Measurements from ENCODE around the gene HDAC9.

The HDAC9 gene

DNA sequence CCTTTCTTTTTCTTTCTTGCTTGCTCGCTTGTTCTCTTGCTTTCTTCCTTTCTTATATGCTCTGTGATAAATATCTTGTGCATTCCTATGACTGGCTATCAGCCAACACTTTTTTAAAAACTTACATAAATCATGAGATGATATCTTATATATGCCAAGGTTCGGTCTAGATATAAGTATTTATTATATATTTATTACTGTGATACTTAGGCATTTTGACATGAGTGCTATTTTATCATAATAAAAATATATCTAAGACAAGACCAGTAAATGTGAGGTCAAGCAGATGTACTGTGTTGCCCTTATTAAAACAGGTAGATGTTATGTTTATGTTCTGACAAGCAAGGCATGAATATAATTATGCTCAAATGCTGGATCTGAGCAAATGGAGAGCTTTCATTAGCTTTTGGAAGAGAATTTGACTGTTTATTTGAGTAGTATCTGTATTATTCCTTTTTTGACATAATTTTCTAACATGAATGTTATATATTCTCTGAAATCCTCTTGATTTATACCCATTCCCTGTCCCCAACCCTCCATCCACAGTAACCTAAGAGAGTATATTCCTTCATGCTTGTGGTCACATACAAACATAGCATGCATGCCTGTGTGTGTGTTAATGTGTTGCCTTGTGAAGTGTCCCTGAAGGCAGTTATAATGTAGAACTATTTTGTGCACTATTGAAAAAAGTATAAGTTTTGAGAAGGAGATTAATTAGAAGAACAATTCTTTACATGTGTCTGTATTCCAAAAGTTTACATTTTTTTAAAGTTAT is 158.0 kb downstream of the HDAC9 start:
- no peak for DNase-seq (ENCODE audit: insufficient read length)
- FAIRE-seq, result no peak
- TF ChIP-seq POLR2A (IDR thresholded peaks at IDR 0.05; ENCODE audit: low read depth, low read length) (no peak), POLR2AphosphoS5 (IDR thresholded peaks at IDR 0.05; ENCODE audit: low read depth, low read length) (no peak), TAF1 (IDR thresholded peaks at IDR 0.05; ENCODE audit: borderline replicate concordance, low read depth, low read length) (no peak)

GRCh38 chr7:18654709-18655108 is 159.2 kb downstream of the HDAC9 start:
- no peak for TF ChIP-seq TAF1 (IDR thresholded peaks at IDR 0.05; ENCODE audit: borderline replicate concordance, low read depth, low read length)
- no peak for TF ChIP-seq POLR2A (IDR thresholded peaks at IDR 0.05; ENCODE audit: low read depth, low read length)
- TF ChIP-seq POLR2AphosphoS5 (IDR thresholded peaks at IDR 0.05; ENCODE audit: low read depth, low read length), result no peak
- DNase-seq (ENCODE audit: insufficient read length) (no peak), FAIRE-seq (no peak)

DNA sequence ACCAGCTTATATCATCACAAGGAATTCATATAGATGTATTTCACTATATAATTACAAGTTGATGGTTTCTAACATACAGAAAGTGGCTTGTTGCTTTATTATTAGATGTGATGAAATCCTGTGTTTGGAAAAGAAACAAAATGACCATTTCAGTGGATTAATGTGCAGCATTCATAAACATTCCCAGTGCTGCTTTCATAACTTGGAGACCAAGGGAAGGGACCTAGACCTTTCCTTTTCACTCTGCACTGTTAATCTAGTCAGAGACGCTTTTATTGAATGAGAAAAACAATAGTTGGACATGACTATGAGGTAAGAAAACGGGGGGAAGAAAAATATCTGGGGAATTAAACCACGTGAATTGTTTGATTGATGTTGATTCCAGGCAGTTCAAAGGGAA is 160.0 kb downstream of the HDAC9 start:
- no peak for FAIRE-seq
- TF ChIP-seq POLR2A (IDR thresholded peaks at IDR 0.05; ENCODE audit: low read depth, low read length), result no peak
- no peak for TF ChIP-seq POLR2AphosphoS5 (IDR thresholded peaks at IDR 0.05; ENCODE audit: low read depth, low read length)
- TF ChIP-seq TAF1 (IDR thresholded peaks at IDR 0.05; ENCODE audit: borderline replicate concordance, low read depth, low read length), result no peak
- no peak for DNase-seq (ENCODE audit: insufficient read length)

DNA sequence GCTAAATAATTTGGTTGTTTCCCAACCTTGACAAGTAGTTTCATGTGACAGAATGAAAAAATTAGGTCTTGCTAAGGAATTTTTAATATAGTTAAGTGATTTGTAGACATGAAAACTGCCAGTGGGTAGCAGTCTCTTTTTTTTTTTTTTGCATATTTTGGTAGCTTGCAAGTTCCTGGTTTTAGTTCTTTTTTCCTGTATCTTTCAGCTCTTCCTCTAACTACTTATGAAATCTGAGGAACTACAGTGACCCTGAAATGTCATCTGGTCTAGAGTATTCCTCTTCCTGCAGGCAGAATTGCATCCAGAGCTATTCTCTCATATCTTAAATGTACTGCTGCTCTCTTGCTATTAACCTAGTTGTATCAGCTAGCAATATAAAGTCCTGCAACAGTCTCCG is 160.4 kb downstream of the HDAC9 start:
- FAIRE-seq, result no peak
- no peak for DNase-seq (ENCODE audit: insufficient read length)
- no peak for TF ChIP-seq TAF1 (IDR thresholded peaks at IDR 0.05; ENCODE audit: borderline replicate concordance, low read depth, low read length)

DNA sequence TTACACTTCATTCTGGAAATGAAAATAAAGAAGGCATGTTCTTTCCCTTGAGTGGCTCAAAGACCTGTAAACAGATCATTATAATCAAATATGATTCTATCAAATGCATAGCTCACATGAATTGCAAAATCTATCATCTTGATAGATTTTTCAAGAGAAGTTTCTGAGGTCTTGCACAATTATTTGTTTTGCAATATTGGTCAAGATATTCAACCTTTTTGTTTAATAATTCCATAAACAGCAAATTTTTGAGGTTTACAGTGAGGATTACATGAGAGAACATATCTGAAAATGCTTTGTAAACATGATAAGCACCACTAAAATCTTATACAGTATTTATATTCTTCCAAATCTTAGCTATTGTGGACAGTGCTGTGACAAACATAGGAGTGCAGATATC is 160.8 kb downstream of the HDAC9 start:
- DNase-seq (ENCODE audit: insufficient read length), result no peak
- no peak for TF ChIP-seq TAF1 (IDR thresholded peaks at IDR 0.05; ENCODE audit: borderline replicate concordance, low read depth, low read length)
- no peak for TF ChIP-seq POLR2A (IDR thresholded peaks at IDR 0.05; ENCODE audit: low read depth, low read length)
- TF ChIP-seq POLR2AphosphoS5 (IDR thresholded peaks at IDR 0.05; ENCODE audit: low read depth, low read length), result no peak
- FAIRE-seq, result no peak

DNA sequence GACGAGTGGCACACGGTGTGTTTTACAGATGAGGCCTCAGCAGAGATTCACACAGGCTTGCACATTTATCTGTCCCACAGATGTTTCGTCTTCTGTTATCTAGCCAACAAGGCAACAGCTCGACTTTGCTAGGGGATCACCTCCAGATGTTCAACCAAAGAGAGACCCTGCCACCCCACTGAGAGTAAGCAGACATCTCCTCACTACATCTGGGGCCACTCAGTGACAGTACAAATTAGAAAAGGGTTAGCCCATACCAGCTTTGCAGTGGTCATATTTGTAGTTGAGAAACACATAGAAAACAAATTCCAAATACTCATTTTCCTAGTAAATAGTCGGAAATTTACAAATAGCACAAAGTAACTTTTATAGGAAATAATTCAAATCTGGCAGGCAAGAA is 164.2 kb downstream of the HDAC9 start:
- no peak for DNase-seq (ENCODE audit: insufficient read length)
- TF ChIP-seq POLR2AphosphoS5 (IDR thresholded peaks at IDR 0.05; ENCODE audit: low read depth, low read length) (no peak), POLR2A (IDR thresholded peaks at IDR 0.05; ENCODE audit: low read depth, low read length) (no peak), TAF1 (IDR thresholded peaks at IDR 0.05; ENCODE audit: borderline replicate concordance, low read depth, low read length) (no peak)
- FAIRE-seq, result peak; percentile 46

DNA sequence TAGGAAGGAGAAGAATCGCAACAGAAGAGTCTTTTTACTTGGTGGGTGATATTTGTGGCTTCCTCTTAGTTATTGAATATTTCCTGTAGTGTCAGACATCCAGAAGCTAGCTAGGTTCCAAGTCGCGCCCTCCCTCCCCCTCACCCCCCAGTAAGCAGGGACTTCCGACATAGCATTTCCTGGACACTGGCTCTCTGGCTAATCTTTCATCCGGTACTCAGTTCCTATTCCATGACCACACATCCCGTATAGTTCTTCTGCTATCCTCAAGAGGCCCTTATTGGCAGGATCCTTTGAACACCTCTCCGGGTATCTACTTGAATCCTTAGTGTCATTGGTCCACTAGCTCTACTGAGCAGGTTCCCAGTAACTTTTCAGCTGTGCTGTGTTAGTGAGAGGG is 167.8 kb downstream of the HDAC9 start:
- no peak for DNase-seq (ENCODE audit: insufficient read length)
- TF ChIP-seq POLR2AphosphoS5 (IDR thresholded peaks at IDR 0.05; ENCODE audit: low read depth, low read length), result no peak
- TF ChIP-seq TAF1 (IDR thresholded peaks at IDR 0.05; ENCODE audit: borderline replicate concordance, low read depth, low read length), result no peak
- no peak for TF ChIP-seq POLR2A (IDR thresholded peaks at IDR 0.05; ENCODE audit: low read depth, low read length)

DNA sequence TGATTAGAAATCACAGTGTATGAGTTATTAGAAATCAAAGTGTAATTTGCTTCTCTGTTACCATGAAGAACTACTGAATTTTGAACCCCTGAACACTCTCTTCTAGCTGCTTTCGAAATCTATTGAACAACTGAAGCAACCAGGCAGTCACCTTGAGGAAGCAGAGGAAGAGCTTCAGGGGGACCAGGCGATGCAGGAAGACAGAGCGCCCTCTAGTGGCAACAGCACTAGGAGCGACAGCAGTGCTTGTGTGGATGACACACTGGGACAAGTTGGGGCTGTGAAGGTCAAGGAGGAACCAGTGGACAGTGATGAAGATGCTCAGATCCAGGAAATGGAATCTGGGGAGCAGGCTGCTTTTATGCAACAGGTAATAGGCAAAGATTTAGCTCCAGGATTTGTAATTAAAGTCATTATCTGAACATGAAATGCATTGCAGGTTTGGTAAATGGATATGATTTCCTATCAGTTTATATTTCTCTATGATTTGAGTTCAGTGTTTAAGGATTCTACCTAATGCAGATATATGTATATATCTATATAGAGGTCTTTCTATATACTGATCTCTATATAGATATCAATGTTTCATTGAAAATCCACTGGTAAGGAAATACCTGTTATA is 170.7 kb downstream of the HDAC9 start:
- DNase-seq (ENCODE audit: insufficient read length) (peak; percentile 1), FAIRE-seq (peak; percentile 93)
- no peak for TF ChIP-seq POLR2A (IDR thresholded peaks at IDR 0.05; ENCODE audit: low read depth, low read length)
- TF ChIP-seq POLR2AphosphoS5 (IDR thresholded peaks at IDR 0.05; ENCODE audit: low read depth, low read length), result no peak
- no peak for TF ChIP-seq TAF1 (IDR thresholded peaks at IDR 0.05; ENCODE audit: borderline replicate concordance, low read depth, low read length)

More for the DNA sequence above, 167.8 kb downstream of the HDAC9 start:
- FAIRE-seq, result no peak

DNA sequence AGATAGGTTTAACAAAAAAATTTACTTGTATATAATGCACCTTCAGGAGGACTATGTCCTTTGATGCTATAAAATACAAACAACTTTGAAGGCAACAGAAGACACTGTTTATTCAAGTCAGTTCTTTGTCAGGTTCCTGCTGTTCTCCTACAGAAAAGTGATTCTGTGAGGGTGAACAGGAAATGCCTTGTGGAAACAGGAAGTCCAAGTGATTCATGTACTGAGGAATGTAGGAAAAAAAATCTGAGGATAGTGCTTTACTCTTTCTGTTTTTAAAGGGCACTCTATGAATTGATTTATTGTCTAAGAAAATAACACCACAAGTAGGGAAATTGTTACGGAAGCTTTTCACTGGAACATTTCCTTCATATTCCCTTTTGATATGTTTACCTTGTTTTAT is 171.9 kb downstream of the HDAC9 start:
- TF ChIP-seq POLR2AphosphoS5 (IDR thresholded peaks at IDR 0.05; ENCODE audit: low read depth, low read length), result no peak
- no peak for TF ChIP-seq POLR2A (IDR thresholded peaks at IDR 0.05; ENCODE audit: low read depth, low read length)
- no peak for TF ChIP-seq TAF1 (IDR thresholded peaks at IDR 0.05; ENCODE audit: borderline replicate concordance, low read depth, low read length)
- DNase-seq (ENCODE audit: insufficient read length) (no peak), FAIRE-seq (no peak)

- FAIRE-seq (no peak), DNase-seq (ENCODE audit: insufficient read length) (no peak)
- TF ChIP-seq POLR2AphosphoS5 (IDR thresholded peaks at IDR 0.05; ENCODE audit: low read depth, low read length) (no peak), POLR2A (IDR thresholded peaks at IDR 0.05; ENCODE audit: low read depth, low read length) (no peak), TAF1 (IDR thresholded peaks at IDR 0.05; ENCODE audit: borderline replicate concordance, low read depth, low read length) (no peak)
Observed at GRCh38 chr7:18671176-18671575, 175.6 kb downstream of the HDAC9 start.

DNA sequence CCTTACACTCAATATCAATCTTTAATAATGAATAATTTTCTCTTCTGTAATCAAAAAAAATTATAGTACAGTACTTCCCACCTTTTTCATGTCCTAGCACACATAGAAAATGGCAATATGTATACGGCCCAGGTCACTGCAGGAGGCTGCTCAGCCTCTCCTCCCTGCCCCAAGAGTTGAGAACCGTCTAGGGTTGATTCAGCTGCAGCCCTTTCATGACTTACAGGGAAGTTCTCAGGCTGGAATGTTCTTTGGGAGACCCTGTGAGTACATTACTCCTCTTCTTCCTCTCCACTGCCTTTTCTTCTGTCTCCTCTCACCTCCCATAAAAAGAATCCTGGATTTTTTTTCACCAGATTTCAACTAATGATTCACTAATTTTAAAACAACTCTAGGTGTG is 180.0 kb downstream of the HDAC9 start:
- DNase-seq (ENCODE audit: insufficient read length) (no peak), FAIRE-seq (no peak)
- TF ChIP-seq POLR2A (IDR thresholded peaks at IDR 0.05; ENCODE audit: low read depth, low read length) (no peak), POLR2AphosphoS5 (IDR thresholded peaks at IDR 0.05; ENCODE audit: low read depth, low read length) (no peak), TAF1 (IDR thresholded peaks at IDR 0.05; ENCODE audit: borderline replicate concordance, low read depth, low read length) (no peak)

DNA sequence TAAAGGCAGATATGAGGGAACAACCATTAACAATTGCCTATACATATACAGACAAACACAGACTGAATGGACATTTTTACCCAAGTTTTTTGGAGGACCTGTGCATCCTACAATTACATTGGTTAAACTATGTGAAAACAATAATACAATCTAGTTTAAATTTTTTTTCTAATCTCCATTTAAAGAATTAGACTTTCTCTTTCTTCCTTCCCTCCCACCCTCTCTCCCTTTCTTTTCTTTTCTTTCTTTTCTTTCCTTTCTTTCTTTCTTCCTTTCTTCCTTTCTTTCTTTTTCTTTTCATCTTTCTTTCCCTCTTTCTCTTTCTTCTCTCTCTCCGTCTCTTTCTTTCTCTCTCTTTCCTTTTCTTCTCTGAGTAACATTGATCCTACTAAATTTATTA is 183.7 kb downstream of the HDAC9 start:
- no peak for TF ChIP-seq POLR2AphosphoS5 (IDR thresholded peaks at IDR 0.05; ENCODE audit: low read depth, low read length)
- no peak for TF ChIP-seq TAF1 (IDR thresholded peaks at IDR 0.05; ENCODE audit: borderline replicate concordance, low read depth, low read length)
- TF ChIP-seq POLR2A (IDR thresholded peaks at IDR 0.05; ENCODE audit: low read depth, low read length), result no peak
- FAIRE-seq, result no peak
- no peak for DNase-seq (ENCODE audit: insufficient read length)

Measured in GM12892 (cell line).